Measurements from ENCODE around the gene ENDOD1.

ENDOD1 gene

DNA sequence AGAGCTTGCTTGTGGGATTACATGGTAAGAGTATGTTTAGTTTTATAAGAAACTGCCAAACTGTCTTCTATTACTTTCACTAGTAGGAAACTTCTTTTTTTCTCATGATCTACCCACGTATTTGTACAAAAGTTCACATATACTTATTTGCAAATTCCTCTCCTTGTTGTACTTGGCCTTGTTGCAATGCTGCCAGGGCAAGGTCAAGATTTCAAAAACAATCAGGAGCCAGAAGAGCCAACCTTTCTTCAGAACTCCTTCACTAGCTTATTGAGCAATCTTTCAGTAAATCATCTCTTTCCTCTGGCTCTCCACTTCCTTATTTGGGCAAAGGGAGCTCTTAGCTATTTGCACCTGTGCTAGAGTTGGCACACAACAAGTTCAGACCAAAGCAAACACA, 13.2 kb upstream of the ENDOD1 start:
- DNase-seq (ENCODE audit: low read depth), result no peak

DNA sequence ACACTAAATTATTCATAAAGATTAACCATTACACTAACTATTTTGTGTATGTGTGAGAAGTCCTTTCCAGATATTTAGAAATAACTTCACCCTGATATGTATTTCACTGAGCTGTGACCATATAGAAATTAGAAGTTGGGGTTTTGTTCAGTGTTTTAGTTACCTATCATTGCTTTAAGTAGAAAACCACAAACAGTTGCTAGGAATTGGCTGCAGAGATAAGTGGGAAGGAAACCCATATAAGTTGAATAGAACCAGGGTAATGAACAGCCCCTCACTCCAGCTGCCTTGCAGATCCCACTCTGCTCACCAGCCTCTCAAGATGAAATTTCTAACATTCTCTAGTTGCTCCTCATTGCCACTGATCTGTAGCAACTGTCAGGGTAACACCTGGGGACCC, 12.7 kb upstream of the ENDOD1 start:
- DNase-seq (ENCODE audit: low read depth), result no peak

DNA sequence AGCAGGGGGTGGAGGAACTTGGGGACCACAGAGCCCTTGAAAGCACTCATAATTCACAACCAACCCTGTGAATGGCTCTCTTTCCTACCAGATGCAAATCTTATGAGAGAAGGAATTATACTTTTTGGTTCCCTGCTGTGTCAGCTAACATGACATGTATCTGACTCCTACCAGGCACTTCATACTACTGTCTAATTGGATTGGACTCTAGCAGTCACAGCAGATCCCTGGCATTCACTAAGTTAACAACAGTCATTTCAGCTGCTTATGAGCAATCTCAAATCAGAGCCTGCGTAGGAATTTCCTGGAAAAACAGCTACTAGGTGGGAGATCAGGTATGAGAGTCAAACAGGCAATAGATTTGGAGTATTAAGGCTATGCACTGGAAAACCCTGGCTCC, 11.1 kb upstream of the ENDOD1 start:
- no peak for DNase-seq (ENCODE audit: low read depth)

DNA sequence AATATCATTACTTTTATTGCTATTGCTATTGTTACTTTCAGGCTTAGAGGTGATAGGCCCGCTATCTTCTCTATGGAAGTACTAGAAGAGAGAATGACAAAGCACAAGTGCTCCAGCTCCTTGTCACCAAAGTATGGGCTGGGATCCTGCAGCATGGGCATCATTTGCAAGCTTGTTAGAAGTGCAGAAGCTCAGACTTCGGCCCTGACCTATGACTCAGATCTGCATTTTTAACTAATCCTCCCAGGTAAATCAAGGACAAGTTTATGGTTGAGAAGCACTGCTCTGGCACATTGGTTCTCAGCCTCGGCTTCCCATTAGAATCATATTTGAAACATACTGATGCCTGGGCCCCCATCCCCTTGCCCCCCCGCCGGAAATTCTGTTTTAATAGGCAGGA, 8.6 kb upstream of the ENDOD1 start:
- no peak for DNase-seq (ENCODE audit: low read depth)

DNA sequence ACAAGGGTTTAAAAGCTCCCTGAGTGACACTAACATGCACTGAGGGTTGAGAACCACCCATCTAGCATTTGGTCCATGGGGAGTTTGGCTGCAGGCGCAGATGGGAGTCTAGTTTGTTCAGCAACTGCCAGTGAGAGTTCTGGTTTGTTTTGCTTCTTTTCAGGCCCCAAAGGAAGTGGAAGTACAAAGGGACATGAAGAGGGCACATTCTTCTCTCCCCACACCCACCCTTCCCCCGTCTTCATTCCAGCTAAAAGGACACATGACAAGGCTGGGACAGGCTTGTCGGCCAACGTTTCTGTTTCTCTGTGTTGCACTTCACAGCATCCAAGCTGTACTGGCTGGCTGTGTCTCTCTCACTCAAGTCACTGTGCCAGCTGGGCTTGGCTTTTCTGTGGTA, 8.2 kb upstream of the ENDOD1 start:
- no peak for DNase-seq (ENCODE audit: low read depth)

DNA sequence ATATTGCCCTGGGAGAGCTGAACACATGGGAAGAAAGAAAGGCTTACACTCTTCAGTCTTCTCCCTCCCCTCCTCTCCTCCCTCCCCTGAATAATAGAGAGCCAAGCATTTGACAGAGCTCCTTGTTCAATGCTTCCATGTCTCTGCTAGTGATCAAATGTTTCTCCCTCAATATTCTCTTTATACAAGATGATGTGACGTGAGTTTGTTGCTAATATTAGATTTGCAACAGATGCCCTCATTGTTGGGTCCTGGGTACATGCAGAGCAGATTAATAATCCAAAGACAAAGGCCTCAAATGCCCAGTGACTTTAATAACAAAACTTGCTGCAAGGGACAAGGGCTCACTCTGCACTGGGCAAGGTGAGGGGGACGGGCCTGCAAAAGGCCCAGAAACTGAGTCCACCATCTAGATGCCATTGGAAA, 7.1 kb upstream of the ENDOD1 start:
- no peak for DNase-seq (ENCODE audit: low read depth)

DNA sequence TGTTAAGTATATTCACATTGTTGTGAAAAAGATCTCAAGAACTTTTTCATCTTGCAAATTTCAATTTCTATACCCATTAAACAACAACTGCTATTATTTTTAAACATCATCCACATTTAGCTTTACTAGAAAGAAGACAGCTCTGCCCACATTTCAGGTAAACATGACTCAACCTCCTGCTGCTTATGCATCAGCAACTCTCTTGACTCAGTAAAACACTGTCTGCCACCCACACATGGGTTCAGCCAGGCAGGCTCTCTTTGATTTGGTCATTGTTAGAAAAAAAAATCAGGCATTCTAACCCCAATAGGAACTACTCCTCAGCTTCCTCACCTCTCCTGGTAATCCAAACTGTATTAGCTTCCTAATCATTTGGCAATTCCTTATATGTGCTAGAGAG, 5.1 kb upstream of the ENDOD1 start:
- peak; percentile 19 for DNase-seq (ENCODE audit: low read depth)

DNA sequence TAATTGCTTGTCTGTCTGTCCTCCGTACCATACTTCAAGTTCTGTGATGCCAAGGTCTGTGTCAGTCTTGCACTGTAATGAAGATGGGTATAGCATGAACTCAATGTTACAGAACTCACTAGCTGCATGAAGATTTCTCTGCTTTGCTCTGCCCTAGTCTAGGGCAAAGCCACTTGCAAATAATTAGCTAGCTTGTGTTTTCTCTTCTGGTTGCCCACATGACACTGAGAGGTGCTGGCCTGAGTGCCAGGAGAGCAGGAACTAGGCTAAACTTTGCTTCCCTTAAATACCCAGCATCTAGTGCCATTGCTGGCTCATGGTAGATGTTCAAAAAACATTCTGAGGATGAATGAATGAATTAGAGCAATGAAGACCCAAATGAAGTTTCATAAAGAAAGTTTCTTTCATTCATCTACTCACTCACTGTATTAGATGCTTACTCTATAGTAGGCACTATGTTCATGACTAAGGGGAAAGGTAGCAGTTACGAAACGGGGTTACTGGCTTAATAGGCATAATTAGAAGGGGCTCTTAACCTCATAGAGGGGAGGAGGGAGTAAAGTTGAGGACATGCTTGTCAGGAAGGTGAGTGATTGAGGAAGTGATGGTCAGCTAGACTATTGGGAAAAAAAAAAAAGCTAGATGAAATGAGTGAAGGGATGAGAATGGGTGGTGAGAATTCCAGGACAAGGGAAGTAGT, 4.4 kb upstream of the ENDOD1 start:
- DNase-seq (ENCODE audit: low read depth), result no peak

DNA sequence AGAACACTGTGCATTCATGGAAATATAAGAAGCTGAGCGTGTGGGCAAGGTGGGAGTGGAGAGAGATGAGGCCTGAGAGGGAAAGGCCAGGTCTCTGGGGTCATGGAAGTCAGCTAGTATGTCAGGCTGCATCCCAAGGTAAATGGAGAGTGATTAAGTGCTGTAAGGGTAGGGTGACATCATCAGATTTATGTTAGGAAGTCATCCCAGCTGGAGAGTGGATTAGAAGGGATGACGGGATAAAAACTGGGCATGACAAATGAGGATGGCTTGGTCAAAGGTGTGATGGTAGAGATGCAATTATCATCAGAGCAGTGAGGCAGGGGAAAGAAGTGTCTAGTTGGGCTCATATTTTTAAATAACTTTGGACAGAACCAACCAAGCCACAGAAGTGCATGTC, 3.5 kb upstream of the ENDOD1 start:
- no peak for DNase-seq (ENCODE audit: low read depth)

DNA sequence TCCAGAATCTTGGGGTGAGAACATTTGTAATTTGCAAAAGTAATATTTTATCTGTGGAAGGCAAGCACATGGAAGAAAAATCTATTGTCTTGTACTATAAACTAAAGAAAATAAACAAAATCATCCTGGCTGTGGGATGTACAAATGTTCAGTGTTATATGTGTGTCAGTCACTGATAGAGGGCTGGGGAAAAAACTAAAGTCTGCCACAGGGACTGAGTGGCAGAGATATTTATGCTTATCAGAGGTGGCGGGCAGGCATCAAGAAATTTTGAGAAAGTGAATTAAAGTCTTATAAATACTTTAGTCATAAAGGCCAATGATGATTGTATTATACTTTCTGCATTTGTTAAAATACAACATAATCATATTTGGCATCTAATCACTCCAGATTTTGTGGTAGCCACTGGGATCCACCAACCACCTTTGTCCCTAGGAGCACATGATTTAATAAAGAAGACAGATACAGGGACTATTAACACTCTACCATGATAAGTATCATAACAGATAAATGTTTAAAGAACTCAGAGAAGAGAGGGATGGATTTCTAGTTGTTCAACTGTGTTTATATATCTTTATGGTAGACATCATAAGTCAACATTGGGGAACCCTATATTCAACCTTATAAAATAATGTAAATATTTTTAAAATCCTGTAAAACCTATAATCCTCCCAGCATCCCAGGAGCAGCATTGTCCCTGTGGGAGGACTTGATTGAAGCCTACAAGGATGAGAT, 2.6 kb upstream of the ENDOD1 start:
- DNase-seq (ENCODE audit: low read depth), result no peak

DNA sequence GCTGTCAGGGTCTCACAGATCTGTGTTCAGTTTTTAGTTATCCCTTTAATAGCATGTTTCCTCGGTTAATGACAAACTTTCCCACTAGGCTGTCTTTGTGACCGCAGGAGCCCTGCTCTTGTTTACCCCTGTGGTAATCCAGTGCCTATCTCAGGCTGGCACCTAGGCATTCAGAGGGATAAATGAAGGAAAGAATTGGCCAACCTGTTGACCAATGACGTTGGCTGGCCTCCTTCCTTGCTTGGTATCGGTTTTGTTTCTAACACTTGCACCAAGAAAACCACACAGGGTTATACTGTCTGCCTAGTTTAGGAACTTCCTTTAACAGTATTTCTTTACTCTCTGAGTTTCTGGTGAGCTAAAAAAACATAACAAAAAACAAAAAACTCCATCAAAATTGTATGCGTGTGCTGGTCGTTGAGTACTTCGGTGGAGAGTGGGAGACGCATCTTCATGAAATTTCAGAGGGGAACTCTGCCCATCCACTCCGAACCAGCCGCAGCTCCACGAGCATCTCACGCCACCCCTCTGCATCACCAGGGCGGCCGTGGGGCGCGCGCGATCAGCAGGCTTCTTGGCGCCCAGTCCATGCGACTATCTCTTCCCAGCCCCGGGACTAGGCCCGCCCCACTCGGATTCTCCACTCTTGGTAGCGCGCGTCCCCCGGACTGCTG, 563 bp upstream of the ENDOD1 start:
- DNase-seq (ENCODE audit: low read depth), result no peak

DNA sequence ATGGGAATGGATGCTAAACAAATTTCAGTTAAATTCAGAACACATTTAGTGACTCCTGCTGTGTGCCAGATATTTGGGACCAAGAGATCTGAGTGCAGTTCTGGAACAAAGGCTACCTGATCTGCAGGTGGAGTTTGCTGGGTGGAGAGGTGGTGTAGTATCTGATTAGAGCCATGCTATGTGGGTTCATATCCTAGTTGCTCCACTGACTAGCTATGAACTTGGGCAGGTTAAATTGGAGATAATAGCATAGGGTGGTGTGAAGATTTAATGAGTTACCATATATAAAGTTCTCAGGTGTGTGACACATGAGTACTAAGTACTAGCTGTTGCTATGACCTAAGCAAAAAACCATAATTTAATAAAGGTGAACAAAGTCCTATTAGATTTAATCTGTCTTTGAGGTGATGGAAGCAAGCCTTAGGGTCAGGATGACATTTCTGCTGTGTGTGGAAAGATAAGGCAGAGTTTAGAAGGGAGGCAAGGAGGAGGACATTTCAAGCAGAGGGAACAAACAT, 2.1 kb downstream of the ENDOD1 start:
- DNase-seq (ENCODE audit: low read depth), result no peak

DNA sequence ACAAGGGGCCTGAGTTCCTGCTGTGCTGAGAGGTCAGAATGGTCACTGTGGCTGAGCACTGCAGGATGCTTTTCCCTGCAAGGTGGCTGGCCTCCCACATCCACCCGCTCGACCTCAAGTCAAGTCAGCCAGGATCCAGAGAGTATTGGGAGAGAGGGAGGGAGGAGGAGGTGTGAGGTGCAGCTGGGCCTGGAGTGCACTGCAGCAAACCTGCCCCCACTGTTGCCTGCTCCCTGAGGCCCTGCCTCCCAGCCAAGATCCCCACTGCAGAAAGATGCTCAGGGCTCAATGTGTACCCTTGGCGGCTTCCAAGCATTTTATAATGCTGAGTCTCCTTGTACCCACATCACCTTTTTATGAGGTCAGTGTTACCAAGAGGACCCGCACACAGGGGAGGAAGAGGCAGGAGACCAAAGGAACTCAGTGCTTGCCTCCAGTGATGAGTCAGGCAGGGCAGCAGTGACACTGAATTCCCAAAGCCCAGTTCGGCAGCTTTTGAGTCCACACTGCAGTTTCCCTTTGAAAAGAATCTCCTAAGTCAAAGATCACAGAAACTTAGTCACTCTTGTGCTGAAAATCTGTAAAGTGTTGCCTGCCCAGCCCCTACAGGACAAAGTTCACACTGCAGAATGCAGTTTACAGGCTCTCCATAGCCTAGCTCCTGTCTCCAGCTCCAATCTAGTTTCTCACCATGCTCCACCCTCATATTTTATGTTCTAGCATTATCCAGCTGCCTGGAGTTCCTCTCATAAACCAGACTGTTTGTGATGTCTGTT, 3.1 kb downstream of the ENDOD1 start:
- DNase-seq (ENCODE audit: low read depth), result no peak

DNA sequence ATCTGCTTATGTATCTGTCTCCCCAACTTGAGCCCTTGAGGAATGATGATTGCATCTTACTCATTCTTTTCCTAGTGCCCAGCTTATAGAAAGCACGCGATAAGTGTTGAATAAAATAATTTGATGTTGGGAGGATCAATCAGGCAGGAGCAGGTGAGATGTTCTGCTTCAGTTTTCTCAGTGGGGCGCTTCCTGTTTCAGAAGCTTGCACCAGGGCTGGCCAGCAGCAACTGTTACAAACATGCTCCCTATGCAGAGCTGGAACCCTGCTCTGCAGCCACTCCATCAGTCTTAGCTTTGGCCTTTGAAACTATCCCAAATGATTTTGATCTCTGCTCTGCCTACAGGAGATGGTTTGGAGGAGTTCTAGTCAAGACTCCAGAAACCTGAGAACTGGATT, 3.9 kb downstream of the ENDOD1 start:
- DNase-seq (ENCODE audit: low read depth), result no peak

DNA sequence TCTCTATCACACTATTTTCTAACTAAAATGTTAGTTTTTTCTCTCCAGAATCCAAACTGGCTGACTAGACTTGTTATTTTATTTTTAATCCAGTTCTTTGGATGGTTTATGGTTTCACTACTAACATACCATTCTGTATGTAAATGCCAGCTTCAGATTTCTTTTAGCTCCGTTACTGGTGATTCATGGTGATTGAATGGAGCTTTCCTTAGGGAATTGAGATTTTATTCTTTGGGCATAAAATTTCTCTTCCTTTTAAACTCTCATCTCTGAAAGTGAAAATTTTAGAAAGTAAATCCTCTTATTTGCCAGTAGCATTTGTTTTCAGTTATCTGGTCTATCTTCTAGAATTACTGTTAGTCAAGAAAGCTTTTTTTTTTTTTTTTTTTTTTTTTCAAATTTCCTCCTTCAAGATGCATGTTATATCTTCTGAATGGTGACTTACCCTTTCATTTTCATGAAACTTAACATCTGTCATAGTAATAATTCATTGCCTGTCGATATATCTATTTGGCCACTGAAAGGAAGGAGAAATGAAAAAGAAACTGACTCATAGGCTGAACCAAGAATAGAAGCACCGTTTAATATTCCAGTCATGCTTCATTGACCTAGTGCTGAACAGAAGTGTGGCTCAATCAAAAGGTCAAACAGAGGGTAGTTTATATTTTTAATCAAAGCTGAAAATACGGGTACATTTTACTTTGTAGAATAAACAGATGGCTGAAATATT, 6.4 kb downstream of the ENDOD1 start:
- no peak for DNase-seq (ENCODE audit: low read depth)

DNA sequence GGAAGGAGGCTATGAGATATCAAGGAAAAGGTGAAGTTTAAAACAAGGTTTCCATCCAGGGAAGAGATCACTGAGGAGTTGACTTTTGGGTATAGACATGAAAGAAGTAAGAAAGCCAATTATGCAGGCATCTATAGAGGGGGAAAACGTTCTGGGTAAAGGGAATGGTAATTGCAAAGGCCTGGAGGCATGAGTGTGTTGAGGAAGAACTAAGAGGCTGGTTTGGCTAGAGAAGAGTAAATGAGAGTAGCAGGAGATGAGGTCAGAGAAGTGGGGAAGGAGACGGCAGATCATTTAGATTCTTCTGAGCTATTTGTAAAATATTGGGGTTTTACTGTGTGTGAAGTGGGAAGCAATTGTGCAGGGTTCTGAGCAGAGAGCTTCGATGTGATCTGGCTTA, 7.6 kb downstream of the ENDOD1 start:
- DNase-seq (ENCODE audit: low read depth), result no peak

DNA sequence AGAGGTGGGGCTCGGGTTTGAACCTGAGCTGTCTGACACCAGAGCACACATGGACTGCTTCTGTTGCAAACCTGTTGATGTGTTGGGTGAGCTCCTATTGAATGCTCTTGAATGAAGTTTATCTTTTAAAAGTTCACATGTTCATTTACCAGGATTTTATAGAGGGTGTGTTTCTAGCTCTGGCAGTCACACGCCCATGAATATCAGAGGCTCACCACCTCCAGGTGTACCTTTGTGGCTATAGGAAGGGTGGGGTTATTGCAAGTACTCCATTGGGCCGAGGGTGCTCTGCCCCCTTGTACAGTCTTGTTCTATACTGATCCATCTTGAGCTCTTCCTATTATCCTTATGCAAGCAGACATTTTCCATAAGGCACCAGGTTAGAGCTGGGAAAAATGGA, 9.2 kb downstream of the ENDOD1 start:
- DNase-seq (ENCODE audit: low read depth), result no peak

DNA sequence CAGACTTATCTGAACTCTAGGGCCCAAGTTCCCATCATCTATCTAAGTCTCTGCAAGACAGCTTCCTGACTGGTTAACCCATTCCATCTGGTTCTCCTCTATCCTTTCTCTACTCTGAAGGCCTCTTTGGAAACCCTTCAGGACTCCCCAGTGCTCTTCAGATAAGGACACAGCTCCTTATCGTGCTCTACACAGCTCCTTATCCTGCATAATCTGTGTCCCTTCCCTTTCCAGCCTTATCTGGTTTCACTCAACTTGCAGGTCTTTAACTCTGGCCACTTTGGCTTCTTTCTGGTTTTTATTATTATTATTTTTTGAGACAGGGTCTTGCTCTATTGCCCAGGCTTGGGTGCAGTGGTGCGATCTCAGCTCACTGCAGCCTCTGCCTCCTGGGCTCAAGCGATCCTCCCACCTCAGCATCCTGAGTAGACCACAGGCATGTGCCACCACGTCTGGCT, 10.6 kb downstream of the ENDOD1 start:
- no peak for DNase-seq (ENCODE audit: low read depth)

DNA sequence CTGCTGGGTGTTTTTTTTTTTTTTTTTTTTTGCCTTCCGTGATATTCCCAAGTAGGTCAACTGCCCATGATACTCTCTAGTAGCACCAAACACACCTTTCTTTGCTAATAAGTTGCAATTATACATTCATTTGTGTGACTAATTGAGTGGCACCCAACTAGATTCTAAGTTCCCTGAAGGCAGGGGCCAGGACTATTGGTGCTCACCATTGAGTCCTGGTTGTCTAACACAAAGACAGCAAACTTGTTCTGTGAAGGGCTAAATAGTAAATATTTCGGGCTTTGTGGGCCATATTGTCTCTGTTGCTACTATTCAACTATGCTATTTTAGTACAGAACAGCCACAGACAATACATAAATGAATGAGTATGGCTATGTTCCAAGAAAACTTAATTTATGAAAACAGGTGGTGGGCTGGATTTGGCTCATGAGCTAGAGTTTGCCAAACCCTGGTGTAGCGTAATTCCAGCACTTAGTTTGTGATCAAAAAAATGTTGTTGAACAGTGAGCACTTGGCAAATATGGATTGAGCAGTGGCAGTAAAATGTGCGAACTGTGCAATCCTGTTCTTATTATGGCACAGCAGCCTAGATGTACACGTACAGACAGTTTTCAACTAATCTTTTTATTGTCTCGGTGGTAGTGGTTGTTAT, 11.3 kb downstream of the ENDOD1 start:
- DNase-seq (ENCODE audit: low read depth), result no peak

DNA sequence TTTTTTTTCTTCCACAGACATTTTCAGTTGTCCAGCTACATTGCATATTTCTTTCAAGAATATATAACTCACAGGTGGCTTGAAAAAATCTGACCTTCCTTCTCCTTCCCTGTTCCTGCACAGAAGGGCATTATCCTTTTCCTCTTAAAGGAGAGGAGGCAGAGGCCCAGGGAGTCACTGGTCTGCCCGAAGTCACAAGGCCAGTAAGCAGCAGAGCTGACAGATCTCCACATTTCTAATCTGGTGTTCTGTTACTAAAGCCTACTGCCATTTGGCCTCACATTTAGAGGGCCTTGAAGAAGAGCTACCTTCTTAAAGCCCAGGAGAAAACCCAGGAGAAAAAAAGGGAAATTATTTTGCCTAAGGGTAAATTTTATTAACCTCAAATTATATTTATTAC, 12.3 kb downstream of the ENDOD1 start:
- DNase-seq (ENCODE audit: low read depth), result no peak

DNA sequence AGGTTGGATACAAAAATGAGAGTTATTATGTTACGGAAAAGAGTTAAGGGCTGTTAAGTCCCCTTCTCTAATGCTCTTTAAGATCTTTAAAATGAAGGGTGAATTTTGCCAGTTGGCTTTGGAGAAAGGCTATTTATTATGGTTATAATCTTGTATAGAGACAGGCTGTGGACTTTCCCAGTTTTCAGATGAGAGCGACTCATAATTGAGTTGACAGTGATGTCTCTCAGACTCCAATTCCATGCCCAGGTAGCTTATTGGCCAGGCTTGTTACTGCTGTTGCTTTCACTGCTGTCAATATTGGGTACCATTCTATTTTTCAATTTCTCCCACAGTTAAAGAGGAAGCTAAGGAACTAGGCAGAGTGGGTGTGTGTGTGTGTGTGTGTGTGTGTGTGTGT, 13.1 kb downstream of the ENDOD1 start:
- no peak for DNase-seq (ENCODE audit: low read depth)

Data from stimulated activated CD8-positive, alpha-beta memory T cell treated with anti-CD3 and anti-CD28 coated beads, Interleukin-4, amount 100 ng/mL, for 24 hours (primary cell).